ENCODE results near the gene TMPRSS3.

DNA sequence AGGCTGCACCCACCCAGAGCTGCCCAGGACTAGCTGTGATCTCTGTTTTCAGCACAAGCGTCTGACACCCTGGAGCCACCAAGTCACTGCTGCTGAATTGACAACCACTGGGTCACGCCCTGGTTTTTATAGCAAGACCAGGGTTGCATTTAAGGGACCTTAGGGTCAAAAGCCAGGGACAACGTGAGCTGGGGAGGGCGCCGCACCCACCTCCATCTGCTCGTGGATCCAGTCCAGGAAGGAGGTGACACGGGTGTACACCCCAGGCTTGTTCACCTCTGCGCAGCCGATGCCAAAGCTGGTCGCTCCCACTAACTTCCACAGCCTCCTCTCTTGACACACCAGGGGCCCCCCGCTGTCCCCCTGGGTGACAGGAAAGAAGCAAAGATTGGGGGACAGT lies 20.3 kb downstream of the TMPRSS3 start:
- TF ChIP-seq, protein P1, sequence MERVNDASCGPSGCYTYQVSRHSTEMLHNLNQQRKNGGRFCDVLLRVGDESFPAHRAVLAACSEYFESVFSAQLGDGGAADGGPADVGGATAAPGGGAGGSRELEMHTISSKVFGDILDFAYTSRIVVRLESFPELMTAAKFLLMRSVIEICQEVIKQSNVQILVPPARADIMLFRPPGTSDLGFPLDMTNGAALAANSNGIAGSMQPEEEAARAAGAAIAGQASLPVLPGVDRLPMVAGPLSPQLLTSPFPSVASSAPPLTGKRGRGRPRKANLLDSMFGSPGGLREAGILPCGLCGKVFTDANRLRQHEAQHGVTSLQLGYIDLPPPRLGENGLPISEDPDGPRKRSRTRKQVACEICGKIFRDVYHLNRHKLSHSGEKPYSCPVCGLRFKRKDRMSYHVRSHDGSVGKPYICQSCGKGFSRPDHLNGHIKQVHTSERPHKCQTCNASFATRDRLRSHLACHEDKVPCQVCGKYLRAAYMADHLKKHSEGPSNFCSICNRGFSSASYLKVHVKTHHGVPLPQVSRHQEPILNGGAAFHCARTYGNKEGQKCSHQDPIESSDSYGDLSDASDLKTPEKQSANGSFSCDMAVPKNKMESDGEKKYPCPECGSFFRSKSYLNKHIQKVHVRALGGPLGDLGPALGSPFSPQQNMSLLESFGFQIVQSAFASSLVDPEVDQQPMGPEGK (CRISPR knock-in tag; IDR thresholded peaks at IDR 0.05; ENCODE audit: borderline replicate concordance), result no peak
- TF ChIP-seq RARB (CRISPR knock-in tag; IDR thresholded peaks at IDR 0.05), result no peak
- TF ChIP-seq ZFP30 (CRISPR knock-in tag; IDR thresholded peaks at IDR 0.05), result no peak
- no peak for TF ChIP-seq CSDC2 (CRISPR knock-in tag; IDR thresholded peaks at IDR 0.05)
- TF ChIP-seq, protein P2, sequence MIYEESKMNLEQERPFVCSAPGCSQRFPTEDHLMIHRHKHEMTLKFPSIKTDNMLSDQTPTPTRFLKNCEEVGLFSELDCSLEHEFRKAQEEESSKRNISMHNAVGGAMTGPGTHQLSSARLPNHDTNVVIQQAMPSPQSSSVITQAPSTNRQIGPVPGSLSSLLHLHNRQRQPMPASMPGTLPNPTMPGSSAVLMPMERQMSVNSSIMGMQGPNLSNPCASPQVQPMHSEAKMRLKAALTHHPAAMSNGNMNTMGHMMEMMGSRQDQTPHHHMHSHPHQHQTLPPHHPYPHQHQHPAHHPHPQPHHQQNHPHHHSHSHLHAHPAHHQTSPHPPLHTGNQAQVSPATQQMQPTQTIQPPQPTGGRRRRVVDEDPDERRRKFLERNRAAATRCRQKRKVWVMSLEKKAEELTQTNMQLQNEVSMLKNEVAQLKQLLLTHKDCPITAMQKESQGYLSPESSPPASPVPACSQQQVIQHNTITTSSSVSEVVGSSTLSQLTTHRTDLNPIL (CRISPR knock-in tag; IDR thresholded peaks at IDR 0.05; ENCODE audit: low read depth), result no peak
